NCI-H1417 (cell line): ENCODE measurements around the gene SRCIN1.
A peak's percentile ranks its signal among the peaks of the same experiment; 100 is the strongest.
"Not testable (repeated sequence)": the region's sequence is repeated elsewhere in the genome, so short reads cannot be mapped to it uniquely, and the experiment has no call there.

ENCODE experiments used
- DNase-seq, 3 experiments: peaks; one replicate each; lab custom pipeline; 2025; lab: John Stamatoyannopoulos, UW

Gene SRCIN1

GRCh38 chr17:38543403-38544174, 62.2 kb downstream of the SRCIN1 start:
- DNase-seq: no peak

- no peak for DNase-seq
Observed at GRCh38 chr17:38542286-38542685, 63.5 kb downstream of the SRCIN1 start.

GRCh38 chr17:38541281-38541680, 64.5 kb downstream of the SRCIN1 start:
- peak in 1 of 3 experiments; percentile 27 for DNase-seq

- DNase-seq: no peak
Observed at GRCh38 chr17:38540514-38541045, 65.2 kb downstream of the SRCIN1 start.

- DNase-seq: peak; percentile 18 to 83 (median 71)
Observed at GRCh38 chr17:38539386-38539785, 66.4 kb downstream of the SRCIN1 start.

GRCh38 chr17:38538906-38539305, 66.8 kb downstream of the SRCIN1 start:
- peak in 2 of 3 experiments; percentile 58 to 80 for DNase-seq

GRCh38 chr17:38536661-38537060, 69.1 kb downstream of the SRCIN1 start:
- no peak for DNase-seq

- no peak for DNase-seq
Observed at GRCh38 chr17:38535886-38536285, 69.9 kb downstream of the SRCIN1 start.

GRCh38 chr17:38534498-38534885, 71.3 kb downstream of the SRCIN1 start:
- DNase-seq: no peak

GRCh38 chr17:38533866-38534497, 71.8 kb downstream of the SRCIN1 start:
- DNase-seq: no peak

GRCh38 chr17:38533241-38533640, 72.5 kb downstream of the SRCIN1 start:
- no peak for DNase-seq

GRCh38 chr17:38532451-38532850, 73.3 kb downstream of the SRCIN1 start:
- no peak for DNase-seq

- DNase-seq: not testable (repeated sequence)
Observed at GRCh38 chr17:38531761-38532160, 74.0 kb downstream of the SRCIN1 start.

GRCh38 chr17:38530856-38531255, 74.9 kb downstream of the SRCIN1 start:
- peak in 1 of 3 experiments; percentile 26 for DNase-seq

GRCh38 chr17:38528141-38528540, 77.6 kb downstream of the SRCIN1 start:
- DNase-seq: peak in 2 of 3 experiments; percentile 7 to 33

- peak in 1 of 3 experiments; percentile 11 for DNase-seq
Observed at GRCh38 chr17:38526526-38526925, 79.2 kb downstream of the SRCIN1 start.

- DNase-seq: no peak
Observed at GRCh38 chr17:38512473-38513058, 93.2 kb downstream of the SRCIN1 start.

- peak in 1 of 3 experiments; percentile 7 for DNase-seq
Observed at GRCh38 chr17:38511150-38512108, 94.3 kb downstream of the SRCIN1 start.

GRCh38 chr17:38510421-38511149, 95.2 kb downstream of the SRCIN1 start:
- DNase-seq: no peak

- no peak for DNase-seq
Observed at GRCh38 chr17:38509772-38510420, 95.9 kb downstream of the SRCIN1 start.
